Stimulated activated CD4-positive, alpha-beta T cell treated with anti-CD3 and anti-CD28 coated beads, Interleukin-15, amount 100 ng/mL, for 1 hour (primary cell): Measurements from ENCODE around the gene KRTAP5-5.
"Not testable (repeated sequence)": the region's sequence is repeated elsewhere in the genome, so short reads cannot be mapped to it uniquely, and the experiment has no call there.

ENCODE experiments used
- DNase-seq, 2 donors: peaks; one replicate each; pipeline ENCODE4 v3.0.0-alpha.2; 2020; ENCODE audit warnings: low read depth in 1 of 2, low spot score in 1 of 2

Gene KRTAP5-5

DNA sequence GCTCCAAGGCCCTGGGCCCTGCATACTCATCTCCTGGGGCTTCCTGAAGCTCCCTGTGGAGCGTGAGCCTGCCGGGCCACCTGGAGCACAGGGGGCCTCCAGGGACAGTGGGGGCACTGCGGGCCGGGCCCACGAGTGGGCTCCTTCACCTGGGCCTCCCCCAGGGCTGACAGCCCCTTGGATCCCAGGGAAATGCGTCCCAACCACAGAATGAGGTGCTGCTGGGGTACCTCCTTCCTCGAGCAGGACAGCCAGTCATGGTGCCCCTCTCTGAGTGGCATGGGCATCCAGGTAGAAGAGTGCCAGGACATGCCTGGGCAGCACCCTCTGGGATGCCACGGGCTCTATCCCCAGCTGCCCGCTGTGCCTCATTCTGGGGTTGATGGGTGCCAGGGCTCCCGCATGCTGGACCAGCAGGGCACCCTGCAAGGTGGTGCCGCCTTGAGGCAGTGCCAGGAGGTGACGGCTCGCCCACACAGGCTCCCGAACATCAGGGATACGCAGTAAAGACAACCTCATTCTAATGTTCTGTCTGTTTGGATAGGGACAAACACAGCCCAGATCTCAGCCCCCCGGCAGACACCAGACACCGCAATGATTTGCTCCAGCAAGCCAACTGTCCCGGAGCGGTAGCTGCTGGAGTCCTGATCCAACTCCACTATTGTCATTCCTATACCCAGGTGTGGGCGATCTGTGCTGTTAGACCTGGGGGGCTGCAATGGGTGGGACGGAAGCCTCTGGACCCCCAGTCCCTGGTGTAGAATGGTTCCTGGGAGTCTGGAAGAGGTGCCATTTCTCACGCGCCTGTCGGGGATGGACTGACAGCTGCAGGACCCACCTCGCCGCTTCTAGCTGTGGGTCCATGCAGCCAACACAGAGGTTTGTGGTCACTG, 25.8 kb downstream of the KRTAP5-5 start:
- DNase-seq = no peak

DNA sequence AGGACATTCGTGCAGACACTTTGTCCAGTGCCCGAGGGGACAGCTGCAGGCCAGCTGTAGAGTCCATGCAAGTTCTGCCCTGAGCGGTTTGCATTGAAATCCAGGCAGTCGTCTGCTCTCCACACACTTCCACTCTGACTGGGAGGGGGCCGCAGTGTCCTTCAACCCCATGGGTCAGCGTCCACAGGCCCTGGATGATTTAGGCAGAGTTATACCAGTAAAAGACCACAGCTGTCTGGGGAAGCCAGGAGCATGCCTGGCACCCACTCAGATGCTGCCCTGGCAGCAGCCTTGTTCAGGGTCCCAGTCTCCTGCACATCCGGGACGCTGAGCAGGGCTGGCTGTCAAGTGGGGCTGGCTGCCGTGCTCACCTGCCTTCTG, 26.5 kb downstream of the KRTAP5-5 start:
- DNase-seq = no peak

DNA sequence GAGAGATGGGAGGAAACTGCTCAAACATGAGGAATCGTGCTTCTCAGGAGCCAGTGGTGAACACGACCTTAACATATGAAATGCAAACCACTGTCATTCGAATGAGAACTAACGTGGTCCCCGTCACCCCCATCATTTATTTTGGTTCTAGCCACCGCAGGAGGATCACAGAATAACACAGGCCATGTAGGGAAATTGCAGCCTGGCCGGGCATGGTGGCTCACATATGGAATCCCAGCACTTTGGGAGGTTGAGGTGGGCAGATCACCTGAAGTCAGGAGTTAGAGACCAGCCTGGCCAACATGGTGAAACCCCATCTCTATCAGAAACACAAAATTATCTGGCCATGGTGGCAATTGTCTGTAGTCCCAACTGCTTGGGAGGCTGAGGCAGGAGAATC, 27.1 kb downstream of the KRTAP5-5 start:
- no peak for DNase-seq

DNA sequence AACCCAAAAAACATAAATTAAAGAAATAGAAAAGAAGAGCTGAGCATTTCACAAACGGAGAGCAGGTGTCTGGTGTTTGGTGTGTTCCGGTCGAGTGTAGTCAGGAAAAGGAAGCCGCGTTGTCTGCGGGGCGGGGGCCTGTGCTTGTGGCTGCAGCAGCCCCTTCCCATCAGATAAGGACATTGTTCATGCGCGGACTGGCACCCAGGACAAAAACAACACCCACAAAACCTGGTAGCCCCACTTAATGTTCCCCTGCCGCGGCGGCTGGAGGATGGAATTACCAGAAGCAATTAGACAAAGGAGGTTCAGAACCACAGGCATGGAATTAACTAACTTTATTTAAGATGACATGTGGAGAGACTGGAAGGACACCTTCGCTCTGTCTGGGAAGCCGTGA, 29.9 kb downstream of the KRTAP5-5 start:
- no peak for DNase-seq

DNA sequence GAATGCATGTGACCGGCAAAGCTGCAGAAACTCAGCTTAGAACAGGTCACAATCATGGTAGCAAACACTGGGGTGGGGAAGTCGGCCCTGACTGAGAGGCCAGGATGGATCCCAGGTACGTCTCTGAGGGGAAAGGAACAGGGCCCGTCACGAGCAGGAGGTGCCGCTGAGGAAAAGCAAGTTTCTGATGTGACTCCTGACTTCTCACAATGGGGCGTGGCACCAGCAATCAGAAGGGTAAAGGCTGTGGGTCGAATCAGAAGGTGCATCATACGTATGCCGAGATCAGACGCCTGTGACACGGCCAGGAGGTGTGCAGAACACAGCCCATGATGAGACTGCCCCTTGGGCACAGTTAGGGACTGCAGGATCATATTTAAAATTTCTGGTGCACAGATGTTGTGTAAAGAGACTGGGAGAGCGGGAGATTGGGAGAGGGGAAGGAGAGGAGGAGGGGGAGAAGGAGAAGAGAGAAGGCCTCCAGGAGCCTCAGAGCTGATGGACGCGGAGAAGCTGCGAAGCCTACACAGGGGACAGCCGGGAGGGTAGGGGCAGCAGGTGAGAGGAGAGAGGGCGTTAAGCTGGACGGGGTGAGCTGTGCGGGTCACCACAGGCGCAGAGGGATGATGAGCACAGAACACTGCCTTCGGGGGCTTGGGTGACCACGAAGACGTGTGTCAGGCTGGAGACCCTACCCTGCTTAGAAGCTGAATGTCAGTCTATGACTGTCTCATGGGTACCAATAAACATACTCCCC, 30.7 kb downstream of the KRTAP5-5 start:
- no peak for DNase-seq

DNA sequence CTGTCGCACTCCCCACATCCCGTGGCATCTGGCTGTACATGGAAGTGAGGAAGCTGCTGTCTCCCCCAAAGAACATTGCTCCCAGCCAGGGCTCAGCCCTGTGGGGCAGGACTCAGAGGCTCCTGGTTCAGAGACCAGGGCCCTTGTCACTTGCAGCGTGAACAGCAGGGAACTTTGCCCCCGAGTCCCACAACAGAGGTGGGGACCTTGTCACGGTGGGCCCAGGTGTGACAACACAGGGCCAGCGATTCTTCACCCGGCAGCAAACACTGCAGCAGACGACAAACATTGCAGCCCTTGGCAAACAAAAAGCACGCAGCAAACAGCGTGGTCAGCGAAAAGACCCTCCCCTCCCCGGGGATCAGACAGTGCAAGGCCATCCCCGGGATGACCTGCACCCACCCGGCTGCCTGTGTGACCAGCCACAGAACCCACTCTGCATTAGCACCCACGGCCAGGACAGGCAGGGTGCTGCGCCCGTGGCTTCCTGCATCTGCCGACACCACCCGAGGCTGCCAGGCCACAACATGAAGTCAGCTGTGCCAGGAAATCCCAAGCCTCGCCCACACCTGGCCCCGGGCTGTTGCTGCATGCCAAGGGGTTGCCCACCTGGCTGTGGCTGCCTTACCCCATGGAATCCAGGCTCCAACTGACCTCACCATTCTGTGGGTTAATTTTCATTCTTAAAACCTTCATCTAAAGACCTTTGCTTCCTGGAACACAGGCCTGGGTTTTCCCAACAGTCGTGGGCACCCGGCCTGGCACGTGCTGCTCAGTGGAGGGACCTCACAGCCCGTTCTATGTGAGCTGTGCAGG, 32.1 kb downstream of the KRTAP5-5 start:
- not testable (repeated sequence) for DNase-seq

DNA sequence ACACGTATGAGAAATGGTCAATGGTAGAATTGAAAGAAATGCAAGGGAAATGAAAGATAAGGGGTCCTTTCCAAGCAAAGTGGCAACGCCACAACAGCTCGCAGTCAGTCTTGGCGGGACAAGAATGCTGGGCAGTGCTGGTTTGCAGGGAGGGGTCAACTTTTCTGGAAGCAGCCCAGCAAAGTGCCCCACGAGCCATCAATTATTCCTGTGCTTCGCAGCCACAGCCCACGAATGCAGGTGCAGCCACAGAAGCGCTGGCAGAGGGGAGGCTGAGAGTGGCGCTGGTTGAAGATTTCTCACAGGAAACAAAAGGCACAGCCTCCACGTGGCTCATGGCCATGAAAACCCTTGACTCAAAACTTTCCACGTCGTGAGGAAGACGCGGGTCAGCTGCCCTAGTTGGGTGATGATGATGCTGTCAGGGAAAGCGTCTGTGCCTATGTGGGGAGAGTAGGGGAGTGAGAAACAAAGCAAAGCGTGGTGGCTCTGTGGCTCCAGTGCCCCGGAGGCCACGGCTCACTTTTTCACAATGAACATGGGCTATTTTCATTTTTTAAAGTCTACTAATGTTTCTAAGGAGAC, 33.2 kb downstream of the KRTAP5-5 start:
- DNase-seq = not testable (repeated sequence)

DNA sequence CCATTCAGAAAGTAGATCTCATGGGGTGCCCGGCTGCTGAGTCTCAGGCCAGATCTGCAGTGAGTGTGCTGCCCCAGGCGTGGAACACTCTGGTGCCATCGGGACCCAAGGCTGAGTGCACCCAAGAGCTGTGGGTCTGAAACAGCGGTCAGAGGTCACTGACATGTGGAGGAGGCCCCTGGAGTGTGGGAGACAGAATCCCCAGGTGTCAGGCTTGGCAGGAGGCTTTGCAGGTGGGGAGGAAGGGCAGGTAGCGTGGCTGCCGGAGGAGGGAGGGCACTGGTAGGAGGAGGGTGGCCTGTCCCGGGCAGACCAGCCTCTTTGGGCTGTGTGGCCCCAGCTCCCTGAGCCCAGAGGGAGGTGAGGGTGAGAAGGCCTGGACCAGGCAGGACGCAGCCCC, 35.7 kb downstream of the KRTAP5-5 start:
- DNase-seq = no peak

DNA sequence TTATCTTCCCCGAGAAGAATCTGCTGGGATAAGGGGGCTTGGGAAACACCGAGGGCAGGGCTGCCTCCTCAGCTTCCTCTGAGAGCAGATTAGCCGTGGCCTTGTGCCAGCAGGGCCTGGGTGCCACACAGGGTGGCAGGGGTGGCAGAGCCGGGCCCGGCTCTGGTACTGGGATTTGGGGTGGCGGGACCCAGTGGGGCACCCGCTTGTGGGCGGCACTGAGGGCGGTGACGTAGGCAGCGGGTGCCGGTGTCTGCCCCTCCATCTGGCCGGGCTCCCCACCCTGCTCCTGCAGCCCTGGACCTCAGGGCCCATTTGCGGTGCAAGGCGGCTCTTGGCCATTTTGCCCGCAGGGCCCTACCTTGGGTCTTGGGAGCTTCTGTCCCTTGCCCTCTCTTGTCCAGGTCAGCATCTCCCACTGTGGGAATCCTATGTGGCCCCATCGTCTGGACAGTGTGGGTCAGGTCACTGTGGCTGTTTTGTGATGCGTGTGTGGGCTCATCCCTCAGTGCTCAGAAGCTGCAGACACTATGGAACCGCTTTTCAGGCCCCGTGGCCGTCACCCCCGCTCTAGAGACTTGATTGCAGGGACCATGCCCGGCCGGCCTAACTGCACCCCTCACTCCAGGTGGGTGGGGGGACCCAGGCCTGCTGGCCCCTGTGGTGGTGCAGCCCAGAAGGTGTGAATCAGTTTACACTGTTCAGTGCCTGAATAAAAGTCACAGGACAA, 37.7 kb downstream of the KRTAP5-5 start:
- no peak for DNase-seq

DNA sequence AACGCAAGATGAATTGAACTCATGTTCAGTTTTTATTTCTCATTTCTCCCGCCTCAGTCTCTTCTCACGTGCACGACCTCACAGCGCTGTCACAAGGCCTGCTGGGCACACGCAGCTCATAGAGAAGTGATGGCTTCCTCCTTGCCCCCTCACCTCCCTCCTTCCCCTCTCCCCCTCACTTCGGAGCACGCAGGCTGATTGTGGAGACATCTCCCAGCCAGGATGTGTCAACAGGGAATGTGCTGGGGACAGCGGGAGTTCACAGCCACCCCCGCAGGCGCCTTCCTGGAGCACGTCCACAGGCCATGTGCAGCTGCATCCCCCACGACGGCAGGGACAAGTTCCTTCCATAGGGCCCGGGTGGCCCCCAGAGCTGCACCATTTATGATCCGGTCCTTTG, 38.3 kb downstream of the KRTAP5-5 start:
- DNase-seq = no peak

DNA sequence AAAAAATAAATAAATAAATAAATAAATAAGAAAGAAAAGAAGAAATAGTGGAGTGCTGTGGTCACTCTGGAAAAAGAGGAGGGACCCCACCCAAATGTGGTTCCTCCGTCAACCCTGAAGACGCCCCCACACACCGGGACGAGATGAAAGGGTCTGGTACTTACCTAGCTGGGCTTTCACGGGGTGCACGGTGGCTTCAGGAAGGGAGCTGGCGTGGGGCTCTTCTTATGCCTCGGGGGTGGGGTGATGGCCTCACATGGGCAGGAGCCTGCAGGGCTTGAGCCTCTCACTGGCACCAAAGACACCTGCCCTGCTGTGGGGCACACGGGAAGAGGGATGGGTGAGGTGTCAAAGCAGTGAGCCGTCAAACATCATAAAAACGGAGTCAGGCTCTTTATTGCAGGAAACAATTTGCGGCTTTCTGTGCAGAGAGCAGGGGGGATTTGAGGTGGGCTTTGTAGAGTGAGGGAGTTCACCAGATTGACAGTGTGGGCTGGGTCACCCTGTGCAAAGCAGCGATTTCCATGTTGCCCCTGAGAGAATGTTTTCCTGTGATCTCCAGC, 39.4 kb downstream of the KRTAP5-5 start:
- no peak for DNase-seq

DNA sequence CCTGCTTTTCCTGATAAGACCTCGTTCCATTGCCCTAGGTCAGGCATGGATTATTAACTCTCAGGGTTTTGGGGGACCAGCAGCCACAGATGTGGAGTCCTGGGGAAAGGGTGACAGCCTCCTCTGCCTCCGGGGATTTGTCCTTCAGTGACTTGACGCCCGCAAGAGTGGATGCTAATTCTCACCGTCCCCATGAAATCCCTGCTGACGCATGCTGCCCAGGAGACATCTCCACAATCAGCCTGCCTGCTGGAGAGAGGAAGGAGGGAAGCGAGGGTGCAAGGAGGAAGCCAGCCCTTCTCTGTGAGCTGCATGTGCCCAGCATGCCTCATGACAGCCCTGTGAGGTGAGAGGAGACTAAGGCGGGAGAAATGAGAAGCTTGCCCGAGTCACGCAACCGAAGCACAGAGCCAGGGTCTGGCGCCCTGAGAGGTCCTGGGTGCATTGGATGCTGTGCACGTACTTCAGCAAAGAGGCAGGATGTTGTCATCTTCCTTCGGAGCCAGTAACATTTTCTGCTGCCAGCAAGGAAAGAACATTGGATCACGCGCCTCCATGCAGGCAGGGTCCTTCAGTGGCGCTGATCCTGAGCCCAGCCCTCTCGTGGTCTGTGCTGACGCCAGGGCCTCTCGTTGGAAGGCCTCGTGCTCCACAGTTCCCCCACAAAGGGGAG, 40.1 kb downstream of the KRTAP5-5 start:
- no peak for DNase-seq

DNA sequence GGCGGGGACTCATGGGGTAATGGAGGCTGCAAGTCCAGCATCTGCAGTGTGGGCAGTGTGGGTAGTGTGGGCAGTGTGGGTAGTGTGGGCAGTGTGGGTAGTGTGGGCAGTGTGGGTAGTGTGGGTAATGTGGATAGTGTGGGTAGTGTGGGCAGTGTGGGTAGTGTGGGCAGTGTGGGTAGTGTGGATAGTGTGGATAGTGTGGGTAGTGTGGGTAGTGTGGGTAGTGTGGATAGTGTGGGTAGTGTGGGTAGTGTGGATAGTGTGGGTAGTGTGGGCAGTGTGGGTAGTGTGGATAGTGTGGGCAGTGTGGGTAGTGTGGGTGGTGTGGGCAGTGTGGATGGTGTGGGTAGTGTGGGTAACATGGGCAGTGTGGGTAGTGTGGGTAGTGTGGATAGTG, 40.9 kb downstream of the KRTAP5-5 start:
- not testable (repeated sequence) for DNase-seq

DNA sequence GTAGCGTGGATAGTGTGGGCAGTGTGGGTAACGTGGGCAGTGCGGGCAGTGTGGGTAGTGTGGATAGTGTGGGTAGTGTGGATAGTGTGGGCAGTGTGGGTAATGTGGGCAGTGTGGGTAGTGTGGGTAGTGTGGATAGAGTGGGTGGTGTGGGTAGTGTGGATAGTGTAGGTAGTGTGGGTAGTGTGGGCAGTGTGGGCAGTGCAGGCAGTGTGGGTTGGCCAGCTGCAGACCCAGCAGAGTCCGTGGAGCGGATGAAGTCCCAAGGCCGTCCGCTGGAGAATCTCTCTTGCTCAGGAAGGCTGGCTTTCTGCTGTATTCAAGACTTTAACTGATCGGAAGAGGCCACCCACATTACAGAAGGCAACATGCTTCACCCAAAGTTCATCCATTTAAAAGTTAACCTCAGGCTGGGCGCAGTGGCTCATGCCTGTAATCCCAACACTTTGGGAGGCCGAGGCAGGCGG, 41.4 kb downstream of the KRTAP5-5 start:
- DNase-seq = no peak

DNA sequence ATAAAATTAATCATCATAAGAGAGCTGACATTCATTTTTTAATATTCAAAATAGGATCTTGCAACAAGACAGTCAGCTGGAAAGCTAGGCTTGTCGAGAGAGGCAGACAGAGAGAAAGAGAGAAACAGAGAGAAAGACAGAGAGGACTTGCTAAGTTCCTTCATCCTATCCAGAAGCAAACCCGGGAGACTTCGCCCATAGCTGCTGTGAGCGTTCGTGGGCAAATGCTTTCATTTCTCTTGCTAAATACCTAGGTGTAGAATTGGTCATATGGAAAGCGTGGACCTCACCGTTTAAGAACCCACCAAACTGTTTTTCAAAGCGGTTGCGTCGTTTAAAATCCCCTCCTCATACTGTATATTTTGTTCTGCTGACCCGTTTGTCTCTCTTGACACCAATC, 42.1 kb downstream of the KRTAP5-5 start:
- DNase-seq = no peak

DNA sequence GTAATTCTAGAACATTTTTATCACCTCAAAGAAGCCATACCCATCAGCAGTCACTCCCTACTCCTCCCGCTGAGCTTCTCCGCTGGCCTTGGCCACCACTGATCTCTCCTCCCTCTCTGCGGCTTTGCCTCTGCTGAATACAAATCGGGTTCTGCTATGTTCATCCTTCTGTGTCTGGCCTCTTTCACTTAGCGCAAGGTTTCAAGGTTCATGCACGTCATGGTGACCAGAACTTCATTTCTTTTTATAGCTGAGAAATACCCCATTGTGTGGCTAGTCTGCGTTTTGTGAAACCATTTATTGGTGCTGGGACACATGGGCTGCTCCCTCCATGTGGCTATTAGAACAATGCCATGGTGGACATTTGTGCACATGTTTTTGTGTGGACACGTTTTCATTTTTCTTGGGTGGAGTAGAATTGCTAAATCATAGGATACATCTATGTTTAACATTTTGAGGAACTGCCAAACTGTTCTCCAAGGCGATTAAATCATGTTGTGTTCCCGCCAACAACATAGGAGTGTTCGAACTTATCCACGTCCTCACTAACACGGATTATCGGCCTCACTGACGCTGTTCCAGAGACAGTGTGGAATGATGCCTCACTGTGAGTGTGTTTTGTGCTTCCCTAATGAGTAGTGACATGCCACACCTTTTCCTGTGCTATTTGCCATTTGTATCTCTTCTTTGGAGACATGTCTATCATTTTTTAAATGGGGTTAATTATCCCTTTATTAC, 43.2 kb downstream of the KRTAP5-5 start:
- DNase-seq = no peak

DNA sequence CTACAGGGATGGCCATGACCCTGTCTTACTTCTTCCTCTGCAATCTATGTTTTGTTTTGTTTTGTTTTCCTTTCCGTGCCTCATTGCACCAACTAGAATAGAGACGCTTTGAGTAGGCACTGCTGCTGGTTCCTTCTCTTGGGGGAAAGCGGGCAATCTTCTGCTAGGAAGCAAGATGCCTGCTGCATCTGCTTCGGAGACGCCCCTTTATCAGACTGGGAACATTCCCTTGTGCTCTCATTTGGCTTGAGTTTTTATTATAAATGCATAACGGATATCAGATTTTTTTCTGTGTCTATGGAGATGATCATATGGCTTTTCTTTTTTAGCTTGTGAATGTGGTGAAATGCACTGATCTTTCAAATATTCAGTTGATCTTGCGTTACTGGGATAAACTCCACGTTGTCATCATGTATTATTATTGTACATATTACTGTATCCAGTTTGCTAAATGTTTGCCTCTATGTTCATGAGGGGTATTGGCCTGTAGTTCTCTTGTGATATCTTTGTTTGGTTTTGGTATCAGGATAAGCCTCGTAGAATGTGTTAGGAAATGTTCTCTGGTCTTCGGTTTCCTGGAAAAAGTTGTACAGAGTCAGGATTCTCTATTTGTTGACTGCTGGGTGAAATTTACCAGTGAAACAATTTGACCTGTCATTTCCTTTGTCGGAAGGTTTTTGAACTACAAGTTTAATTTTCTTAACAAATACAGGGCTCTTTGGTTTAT, 44.0 kb downstream of the KRTAP5-5 start:
- DNase-seq = no peak
